Erythroblast (primary cell): ENCODE results near the gene OR2Z1.

ENCODE experiments used
- GATA1 ChIP-seq: IDR thresholded peaks from 2 replicates; pipeline ENCODE4 v1.6.1; 2011; ENCODE audit warnings: low read depth, mild to moderate bottlenecking, control low read depth, low read length, moderate library complexity
- POLR2A ChIP-seq: IDR thresholded peaks from 2 replicates; pipeline ENCODE4 v1.6.1; 2011; ENCODE audit warnings: mild to moderate bottlenecking, low read length

- TF ChIP-seq POLR2A (no peak), GATA1 (no peak)
These were observed 22.9 kb upstream of the OR2Z1 start, which contains the start of gene ACTL9 for GRCh38 chr19:8698433-8699063.
